Keratinocyte (primary cell): ENCODE results near the gene TMUB1.

Experiments used
- EZH2 ChIP-seq: IDR thresholded peaks from one replicate; pipeline ENCODE4 v1.6.1; 2012; ENCODE audit warnings: inconsistent platforms, mild to moderate bottlenecking, low read length, moderate library complexity
- TF ChIP-seq, protein P1 (sequence below), 3 experiments: IDR thresholded peaks in 1 of 3; conservative IDR thresholded peaks in 1 of 3; optimal IDR thresholded peaks in 1 of 3; 2 replicates in 2 of 3; 3 replicates in 1 of 3; pipeline versions ENCODE3 to v1.5.1; 2011; ENCODE audit warnings: low read length in 3 of 3, mild to moderate bottlenecking in 3 of 3, moderate library complexity in 2 of 3, control low read depth in 1 of 3, inconsistent platforms in 1 of 3; ENCODE audit not compliant: insufficient read depth in 2 of 3; ENCODE audit errors: extremely low read depth in 1 of 3

DNA sequence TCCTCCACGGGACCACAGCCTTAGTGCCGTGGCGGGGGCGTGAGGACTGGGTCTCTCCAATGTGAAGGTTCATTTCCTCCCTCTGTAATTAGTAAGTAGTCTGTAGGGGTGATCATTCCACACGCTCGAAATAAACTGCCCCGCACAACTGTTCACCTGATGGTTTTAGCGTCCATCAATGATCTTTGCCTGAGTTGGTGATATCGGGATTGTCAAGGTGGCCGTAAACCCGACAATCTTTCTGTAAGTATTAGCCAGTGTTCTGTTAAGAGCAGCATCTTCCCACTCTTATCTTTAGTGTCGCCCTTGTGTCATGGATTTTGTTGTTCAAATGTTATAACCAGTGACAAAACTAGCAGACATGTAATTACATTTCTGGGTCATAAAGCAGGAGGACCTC lies 20.7 kb upstream of the TMUB1 start:
- TF ChIP-seq, protein P1, sequence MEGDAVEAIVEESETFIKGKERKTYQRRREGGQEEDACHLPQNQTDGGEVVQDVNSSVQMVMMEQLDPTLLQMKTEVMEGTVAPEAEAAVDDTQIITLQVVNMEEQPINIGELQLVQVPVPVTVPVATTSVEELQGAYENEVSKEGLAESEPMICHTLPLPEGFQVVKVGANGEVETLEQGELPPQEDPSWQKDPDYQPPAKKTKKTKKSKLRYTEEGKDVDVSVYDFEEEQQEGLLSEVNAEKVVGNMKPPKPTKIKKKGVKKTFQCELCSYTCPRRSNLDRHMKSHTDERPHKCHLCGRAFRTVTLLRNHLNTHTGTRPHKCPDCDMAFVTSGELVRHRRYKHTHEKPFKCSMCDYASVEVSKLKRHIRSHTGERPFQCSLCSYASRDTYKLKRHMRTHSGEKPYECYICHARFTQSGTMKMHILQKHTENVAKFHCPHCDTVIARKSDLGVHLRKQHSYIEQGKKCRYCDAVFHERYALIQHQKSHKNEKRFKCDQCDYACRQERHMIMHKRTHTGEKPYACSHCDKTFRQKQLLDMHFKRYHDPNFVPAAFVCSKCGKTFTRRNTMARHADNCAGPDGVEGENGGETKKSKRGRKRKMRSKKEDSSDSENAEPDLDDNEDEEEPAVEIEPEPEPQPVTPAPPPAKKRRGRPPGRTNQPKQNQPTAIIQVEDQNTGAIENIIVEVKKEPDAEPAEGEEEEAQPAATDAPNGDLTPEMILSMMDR (optimal IDR thresholded peaks at IDR 0.05 in 1 of 3, IDR thresholded peaks at IDR 0.05 in 1 of 3, conservative IDR thresholded peaks at IDR 0.05 in 1 of 3; ENCODE audit: extremely low read depth in 1 of 3, insufficient read depth in 2 of 3, low read length in 3 of 3) = no peak
- TF ChIP-seq EZH2 = no peak
